Measurements from ENCODE around the gene CCDC88A.
"Not testable (repeated sequence)": the region's sequence is repeated elsewhere in the genome, so short reads cannot be mapped to it uniquely, and the experiment has no call there.

Gene CCDC88A

DNA sequence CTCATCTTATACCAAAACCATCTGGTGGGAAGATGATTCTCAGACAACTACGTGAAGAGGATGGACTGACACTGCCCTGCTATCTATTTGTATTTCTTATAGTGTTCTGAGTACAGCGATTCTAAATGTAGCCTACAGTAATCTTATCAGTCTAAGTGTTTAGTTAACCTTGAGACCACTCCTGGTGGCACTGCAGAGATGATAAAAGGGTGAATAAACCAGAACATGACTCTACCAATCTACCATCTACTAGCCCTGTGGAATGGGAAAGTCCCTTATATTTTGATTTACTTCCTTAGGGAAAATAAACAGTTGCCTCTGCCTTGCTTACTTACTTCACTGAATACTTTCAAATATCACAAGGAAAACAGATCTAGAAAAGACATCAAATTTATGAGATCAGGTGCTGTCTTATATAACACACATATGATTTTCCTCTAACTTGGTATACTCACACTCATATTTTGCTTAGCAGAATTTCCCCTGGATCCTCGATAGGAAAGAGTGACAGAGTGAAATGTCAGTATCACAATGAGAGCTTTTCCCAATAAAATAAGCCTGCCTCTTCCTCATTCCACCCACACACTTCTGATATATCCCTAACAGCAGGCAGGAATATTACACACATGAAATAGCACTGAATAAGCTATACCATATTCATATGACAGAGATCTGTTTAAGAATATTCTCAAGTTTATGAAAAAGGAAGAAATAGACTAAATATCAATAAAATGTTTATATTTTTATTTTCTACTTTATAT is 92.0 kb downstream of the CCDC88A start:
- in situ Hi-C loops (cut with MboI; ENCODE audit: low sequenced_read_pairs) = no loop called here

DNA sequence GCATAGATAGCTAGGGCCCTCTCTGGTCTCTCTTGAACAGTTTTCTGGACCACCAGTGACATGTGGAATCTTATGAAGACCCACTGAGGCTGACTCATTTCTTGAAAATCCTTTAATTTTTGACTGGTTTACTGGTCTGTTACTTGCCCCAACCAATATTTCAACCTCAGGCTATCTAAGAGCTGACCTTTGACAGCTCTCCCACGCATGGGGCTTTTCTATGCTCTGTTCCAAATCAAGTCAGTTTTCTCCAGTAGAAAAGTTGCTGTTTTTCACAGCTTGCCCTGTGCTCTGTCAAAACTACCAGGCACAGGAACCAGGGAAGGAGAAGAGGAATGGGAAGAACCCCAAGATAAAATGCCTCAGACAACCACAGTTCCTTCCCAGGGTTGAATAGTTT is 104.7 kb downstream of the CCDC88A start:
- in situ Hi-C loops (cut with MboI; ENCODE audit: low sequenced_read_pairs) = no loop called here

DNA sequence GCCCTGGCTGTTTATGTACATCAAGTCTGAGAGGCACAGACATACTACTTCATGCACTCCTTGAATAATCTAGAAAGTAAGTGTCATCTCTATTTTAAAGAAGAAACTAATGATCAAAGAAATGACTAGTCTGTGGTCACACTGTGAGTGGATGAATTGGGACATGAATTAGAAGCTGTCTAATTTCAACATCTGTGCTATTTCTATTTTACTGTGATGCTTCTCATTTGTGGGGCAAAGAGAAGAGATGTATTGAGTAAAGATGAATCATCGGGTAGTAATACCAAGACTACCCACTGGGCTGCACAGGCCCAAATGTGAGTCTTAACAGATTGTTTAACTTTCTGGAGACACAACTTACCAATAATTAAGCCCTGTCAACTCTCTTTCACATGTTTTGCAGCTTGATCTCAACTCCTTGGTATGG is 108.2 kb downstream of the CCDC88A start:
- in situ Hi-C loops (cut with MboI; ENCODE audit: low sequenced_read_pairs) = no loop called here

DNA sequence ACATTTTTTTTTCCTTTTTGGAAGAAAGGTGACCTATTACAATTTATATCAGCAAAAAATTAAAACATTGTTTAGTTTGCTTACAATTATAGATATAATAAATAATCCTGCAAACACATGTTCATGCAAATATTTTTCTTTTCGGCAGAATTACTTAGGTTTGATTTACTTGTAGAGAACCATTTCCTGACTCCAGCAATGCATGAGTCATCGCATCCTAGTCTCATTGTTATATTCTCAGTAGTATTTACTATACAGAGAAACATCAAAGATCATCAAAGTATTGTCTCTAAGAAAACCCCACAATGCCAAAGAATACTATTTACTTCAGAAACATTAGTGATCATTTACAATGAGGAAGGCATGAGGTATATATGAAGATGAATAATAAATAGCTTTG is 110.2 kb downstream of the CCDC88A start:
- in situ Hi-C loops (cut with MboI; ENCODE audit: low sequenced_read_pairs) = no loop called here

DNA sequence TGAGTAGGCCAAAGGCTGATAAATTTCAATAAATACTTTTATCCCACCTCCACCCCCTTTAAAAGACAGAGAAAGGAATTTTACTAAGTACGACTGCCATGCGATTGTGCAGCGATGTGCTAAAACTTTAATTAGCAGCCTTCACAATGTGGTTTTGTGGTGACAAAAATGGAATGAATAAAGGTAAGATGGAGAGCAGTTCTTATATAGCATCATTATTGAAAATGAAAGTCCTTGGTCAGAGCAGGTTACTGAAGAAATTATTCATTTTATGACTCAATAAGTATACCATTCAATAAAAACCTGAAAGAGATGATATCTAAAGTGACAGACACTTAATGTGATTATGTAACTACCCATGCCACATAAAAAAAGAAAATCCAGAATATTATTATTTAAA is 117.4 kb downstream of the CCDC88A start:
- in situ Hi-C loops (cut with MboI; ENCODE audit: low sequenced_read_pairs) = no loop called here

DNA sequence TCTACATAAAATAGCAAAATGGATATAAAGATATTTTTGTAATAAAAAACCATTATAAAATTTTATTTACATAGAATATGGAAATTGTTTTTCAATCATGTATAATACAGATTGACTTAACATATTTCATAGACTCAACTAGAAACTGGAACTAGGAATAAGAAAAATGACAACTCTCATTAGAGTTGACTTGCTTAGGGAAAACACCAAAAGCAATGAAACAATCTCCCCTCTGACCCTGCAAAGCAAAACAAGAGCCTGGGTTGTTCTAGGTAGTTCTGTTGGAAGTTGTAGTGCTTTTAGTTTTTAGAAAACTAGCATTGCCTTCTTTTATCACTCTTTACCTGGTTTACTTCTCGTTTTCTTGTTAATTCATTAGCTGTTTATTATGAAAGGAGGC is 118.4 kb downstream of the CCDC88A start:
- in situ Hi-C loops (cut with MboI; ENCODE audit: low sequenced_read_pairs) = no loop called here

GRCh38 chr2:55296393-55296792 is 123.3 kb downstream of the CCDC88A start:
- in situ Hi-C loops (cut with MboI; ENCODE audit: low sequenced_read_pairs) = no loop called here

DNA sequence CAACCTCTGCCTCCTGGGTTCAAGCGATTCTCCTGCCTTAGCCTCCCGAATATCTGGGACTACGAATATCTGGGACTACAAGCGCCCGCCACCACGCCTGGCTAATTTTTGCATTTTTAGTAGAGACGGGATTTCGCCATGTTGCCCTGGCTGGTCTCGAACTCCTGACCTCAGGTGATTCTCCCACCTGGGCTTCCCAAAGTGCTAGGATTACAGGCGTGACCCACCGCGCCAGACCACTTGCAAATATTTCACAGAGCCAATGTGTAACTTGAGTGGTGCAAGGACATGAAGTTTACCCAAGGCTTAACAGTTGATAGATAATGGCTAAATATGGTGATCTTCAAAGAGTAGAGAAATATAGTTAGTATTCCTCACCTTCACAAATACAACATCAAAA is 136.6 kb downstream of the CCDC88A start:
- in situ Hi-C loops (cut with MboI; ENCODE audit: low sequenced_read_pairs) = no loop called here

DNA sequence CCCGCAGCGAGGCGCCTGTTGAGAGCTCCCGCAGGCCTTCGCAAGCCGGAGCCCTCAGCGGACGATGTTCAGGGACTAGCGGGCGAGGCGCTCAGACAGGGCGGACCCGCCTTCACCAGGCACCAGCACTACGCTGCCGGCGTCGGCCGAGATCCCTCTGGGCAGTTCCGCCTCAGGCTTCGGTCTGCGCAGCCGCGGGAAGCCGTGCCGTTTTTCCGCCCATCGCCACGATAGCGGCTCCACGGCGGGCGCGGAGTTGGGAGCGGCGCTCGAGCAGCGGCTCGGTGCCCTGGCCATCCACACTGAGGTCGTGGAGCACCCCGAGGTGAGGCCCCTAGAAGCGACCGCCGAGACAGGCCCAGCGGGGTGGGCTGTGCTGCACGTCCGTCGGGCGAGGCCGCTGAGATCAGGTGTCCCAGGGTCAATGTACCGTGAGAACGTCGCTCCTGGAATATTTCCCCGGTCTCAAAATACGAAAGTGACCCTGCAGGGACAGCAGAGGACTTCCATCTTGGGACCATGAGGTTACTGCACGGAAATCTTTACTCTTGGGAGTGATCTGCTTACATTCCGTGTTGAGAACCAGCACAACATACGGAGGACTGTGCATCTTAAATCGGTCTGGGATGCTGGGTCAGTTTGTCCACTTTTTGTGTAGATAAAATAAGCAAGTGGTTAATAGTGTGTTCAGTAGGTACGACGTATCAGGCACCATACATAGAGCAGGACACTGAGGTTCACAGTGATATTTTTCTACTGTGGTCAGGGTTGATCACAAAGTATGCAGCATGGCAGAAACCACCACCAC is 137.3 kb downstream of the CCDC88A start:
- in situ Hi-C loops (cut with MboI; ENCODE audit: low sequenced_read_pairs) = no loop called here

DNA sequence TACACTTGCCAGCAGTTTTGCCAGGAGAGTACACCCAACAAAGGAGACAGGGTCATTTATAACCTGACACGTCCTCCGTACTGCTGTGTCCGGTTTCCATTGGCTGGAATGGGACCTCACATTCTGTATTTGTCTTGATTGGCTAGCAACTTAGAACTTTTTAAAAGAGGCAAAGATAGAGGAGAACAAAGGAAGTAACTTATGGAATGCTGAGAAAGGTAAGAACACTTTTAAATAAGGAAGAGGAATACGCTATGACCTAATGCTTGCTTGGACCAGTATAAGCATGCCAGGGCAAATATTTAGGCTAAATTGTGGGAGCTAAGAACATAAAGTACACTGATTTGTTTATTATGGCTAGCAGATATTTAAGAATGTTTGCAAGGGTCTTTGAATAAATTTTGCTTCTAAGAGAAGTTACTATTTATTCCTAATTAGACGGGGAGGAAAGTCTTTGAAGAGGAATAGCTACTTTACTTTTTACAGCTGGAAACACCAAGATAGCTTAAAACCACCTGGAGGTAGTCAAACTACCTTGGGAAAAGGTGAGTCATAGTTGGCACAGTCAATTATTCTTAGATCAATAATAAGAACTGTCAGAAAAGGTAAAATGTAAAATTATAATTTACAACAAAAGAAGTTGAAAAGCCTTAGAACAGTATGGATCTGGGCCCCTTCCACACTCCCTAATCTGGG is 138.7 kb downstream of the CCDC88A start:
- in situ Hi-C loops (cut with MboI; ENCODE audit: low sequenced_read_pairs) = not testable (repeated sequence)

DNA sequence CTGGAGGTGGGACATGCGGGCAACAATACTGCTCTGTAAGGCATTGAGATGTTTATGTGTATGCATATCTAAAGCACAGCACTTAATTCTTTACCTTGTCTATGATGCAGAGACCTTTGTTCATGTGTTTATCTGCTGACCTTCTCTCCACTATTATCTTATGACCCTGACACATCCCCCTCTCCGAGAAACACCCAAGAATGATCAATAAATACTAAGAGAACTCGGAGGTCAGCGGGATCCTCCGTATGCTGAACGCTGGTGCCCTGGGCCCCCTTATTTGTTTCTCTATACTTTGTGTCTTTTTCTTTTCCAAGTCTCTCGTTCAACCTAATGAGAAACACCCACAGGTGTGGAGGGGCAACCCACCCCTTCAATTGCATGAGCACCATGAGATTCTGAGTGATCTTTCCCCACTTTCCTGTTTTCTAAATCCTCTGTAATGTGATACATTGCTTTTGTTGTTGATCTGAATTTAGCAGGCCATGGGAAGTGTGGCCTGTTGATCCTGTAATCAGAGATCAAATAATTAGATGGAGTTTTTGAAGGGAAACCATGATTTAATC is 139.7 kb downstream of the CCDC88A start:
- in situ Hi-C loops (cut with MboI; ENCODE audit: low sequenced_read_pairs) = not testable (repeated sequence)

GRCh38 chr2:55279214-55279835 is 140.3 kb downstream of the CCDC88A start:
- in situ Hi-C loops (cut with MboI; ENCODE audit: low sequenced_read_pairs) = not testable (repeated sequence)

GRCh38 chr2:55277310-55277709 is 142.3 kb downstream of the CCDC88A start:
- in situ Hi-C loops (cut with MboI; ENCODE audit: low sequenced_read_pairs) = no loop called here

GRCh38 chr2:55274346-55274745 is 145.3 kb downstream of the CCDC88A start:
- in situ Hi-C loops (cut with MboI; ENCODE audit: low sequenced_read_pairs) = not testable (repeated sequence)

- in situ Hi-C loops (cut with MboI; ENCODE audit: low sequenced_read_pairs) = no loop called here
These were observed 150.0 kb downstream of the CCDC88A start for GRCh38 chr2:55269645-55269990.

- in situ Hi-C loops (cut with MboI; ENCODE audit: low sequenced_read_pairs) = no loop called here
These were observed 150.6 kb downstream of the CCDC88A start, which contains the start of gene MTIF2 for GRCh38 chr2:55268907-55269644. Gene MTIF2 (minus strand): TSS chr2:55269231. CDS start chr2:55263858, 5,373 bp downstream.

- in situ Hi-C loops (cut with MboI; ENCODE audit: low sequenced_read_pairs) = no loop called here
These were observed 151.3 kb downstream of the CCDC88A start for GRCh38 chr2:55268288-55268906.

GRCh38 chr2:55259586-55259985 is 160.1 kb downstream of the CCDC88A start:
- in situ Hi-C loops (cut with MboI; ENCODE audit: low sequenced_read_pairs) = not testable (repeated sequence)

DNA sequence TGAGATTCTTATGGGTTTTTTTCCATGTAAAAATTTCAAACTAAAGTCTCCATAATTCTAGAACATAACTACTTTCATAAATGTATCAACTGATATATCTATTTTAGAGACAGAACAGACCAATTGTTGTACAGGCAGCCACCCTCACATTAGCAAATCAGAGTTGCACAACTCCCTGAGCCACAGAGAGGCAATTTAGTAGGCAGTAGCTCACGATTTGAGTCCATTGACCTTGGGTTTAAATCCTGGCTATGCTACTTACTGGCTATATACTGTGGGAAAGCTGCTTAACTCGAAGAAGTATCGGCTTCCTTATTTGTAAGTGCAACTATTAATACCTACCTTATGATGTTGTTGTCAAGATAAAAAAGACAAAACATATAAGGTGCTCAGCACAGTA is 166.8 kb downstream of the CCDC88A start:
- in situ Hi-C loops (cut with MboI; ENCODE audit: low sequenced_read_pairs) = no loop called here

DNA sequence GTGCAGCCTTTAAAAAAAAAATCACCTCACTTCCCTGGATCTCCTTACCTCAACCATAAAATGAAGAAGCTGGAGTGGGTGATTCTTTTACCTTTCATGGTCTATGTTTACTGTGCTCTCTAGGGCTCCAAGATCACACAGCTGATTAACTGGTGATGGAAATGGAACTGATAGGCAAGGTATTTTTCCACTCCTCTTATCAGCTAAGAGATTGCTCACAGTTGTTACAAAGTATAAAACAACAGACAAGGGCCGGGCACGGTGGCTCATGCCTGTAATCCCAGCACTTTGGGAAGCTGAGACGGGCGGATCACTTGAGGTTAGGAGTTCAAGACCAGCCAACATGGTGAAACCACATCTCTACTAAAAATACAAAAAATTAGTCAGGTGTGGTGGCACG is 172.6 kb downstream of the CCDC88A start:
- in situ Hi-C loops (cut with MboI; ENCODE audit: low sequenced_read_pairs) = no loop called here

All from HL-60/S4 (cell line).